NAMALWA (cell line): ENCODE measurements around the gene MORF4L1.
"Not testable (repeated sequence)": the region's sequence is repeated elsewhere in the genome, so short reads cannot be mapped to it uniquely, and the experiment has no call there.

Source experiments
- DNase-seq: peaks from one replicate; pipeline ENCODE4 v3.0.0-alpha.2; 2015; ENCODE audit warnings: low spot score

The MORF4L1 gene

GRCh38 chr15:78872155-78872971 is at the start of gene MORF4L1:
Gene MORF4L1 (plus strand): TSS chr15:78872890. CDS start chr15:78873018, 128 bp downstream.
- peak; percentile 95 for DNase-seq

- DNase-seq, result no peak
Measured at GRCh38 chr15:78828920-78829319, 43.8 kb upstream of the MORF4L1 start.

GRCh38 chr15:78830514-78831228 is 42.0 kb upstream of the MORF4L1 start:
- DNase-seq, result no peak

GRCh38 chr15:78831229-78832207 is 41.2 kb upstream of the MORF4L1 start:
- no peak for DNase-seq

GRCh38 chr15:78836333-78836732 is 36.4 kb upstream of the MORF4L1 start:
- no peak for DNase-seq

GRCh38 chr15:78837131-78837530 is 35.6 kb upstream of the MORF4L1 start:
- no peak for DNase-seq

GRCh38 chr15:78837543-78837942 is 35.1 kb upstream of the MORF4L1 start:
- no peak for DNase-seq

GRCh38 chr15:78838489-78838888 is 34.2 kb upstream of the MORF4L1 start:
- no peak for DNase-seq

GRCh38 chr15:78839151-78839550 is 33.5 kb upstream of the MORF4L1 start:
- DNase-seq, result not testable (repeated sequence)

GRCh38 chr15:78840661-78841375 is 31.9 kb upstream of the MORF4L1 start:
- DNase-seq, result no peak

GRCh38 chr15:78841376-78841706 is 31.3 kb upstream of the MORF4L1 start:
- no peak for DNase-seq

GRCh38 chr15:78841891-78842290 is 30.8 kb upstream of the MORF4L1 start:
- DNase-seq, result no peak

GRCh38 chr15:78842519-78842918 is 30.2 kb upstream of the MORF4L1 start:
- no peak for DNase-seq

- not testable (repeated sequence) for DNase-seq
Measured at GRCh38 chr15:78846906-78847305, 25.8 kb upstream of the MORF4L1 start.

- DNase-seq, result not testable (repeated sequence)
Measured at GRCh38 chr15:78847387-78847906, 25.2 kb upstream of the MORF4L1 start.

- no peak for DNase-seq
Measured at GRCh38 chr15:78850352-78850751, 22.3 kb upstream of the MORF4L1 start.

GRCh38 chr15:78850941-78851755 is 21.5 kb upstream of the MORF4L1 start:
- no peak for DNase-seq

GRCh38 chr15:78853500-78853899 is 19.2 kb upstream of the MORF4L1 start:
- DNase-seq, result no peak

GRCh38 chr15:78854833-78855372 is 17.8 kb upstream of the MORF4L1 start:
- DNase-seq, result no peak

GRCh38 chr15:78855746-78856145 is 16.9 kb upstream of the MORF4L1 start:
- DNase-seq, result no peak
